Stimulated activated CD8-positive, alpha-beta memory T cell treated with anti-CD3 and anti-CD28 coated beads, Interleukin-4, amount 100 ng/mL, for 24 hours (primary cell): ENCODE measurements around the gene C2orf76.
"Not testable (repeated sequence)": the region's sequence is repeated elsewhere in the genome, so short reads cannot be mapped to it uniquely, and the experiment has no call there.

ENCODE experiments used
- DNase-seq: peaks from one replicate; pipeline ENCODE4 v3.0.0-alpha.2; 2020; ENCODE audit warnings: low read depth

The C2orf76 gene

GRCh38 chr2:119366649-119367471, at the start of gene C2orf76, which contains the start of gene DBI:
TSS of gene C2orf76 (minus strand) at chr2:119366834. CDS start at chr2:119339959, 26,875 bp downstream.
TSS of gene DBI (plus strand) at chr2:119366977. CDS start at chr2:119367052, 75 bp downstream.
- DNase-seq = peak; percentile 88

GRCh38 chr2:119415630-119416029, 49.0 kb upstream of the C2orf76 start:
- DNase-seq = no peak

GRCh38 chr2:119414894-119415293, 48.3 kb upstream of the C2orf76 start:
- DNase-seq = no peak

GRCh38 chr2:119409506-119409905, 42.9 kb upstream of the C2orf76 start:
- DNase-seq = no peak

- DNase-seq = no peak
Measured at GRCh38 chr2:119408221-119408619, 41.6 kb upstream of the C2orf76 start.

GRCh38 chr2:119407430-119408220, 41.0 kb upstream of the C2orf76 start:
- DNase-seq = no peak

GRCh38 chr2:119405151-119405550, 38.5 kb upstream of the C2orf76 start:
- DNase-seq = no peak

- not testable (repeated sequence) for DNase-seq
Measured at GRCh38 chr2:119403618-119404017, 37.0 kb upstream of the C2orf76 start.

GRCh38 chr2:119402645-119403560, 36.3 kb upstream of the C2orf76 start:
- no peak for DNase-seq

GRCh38 chr2:119402106-119402505, 35.5 kb upstream of the C2orf76 start:
- DNase-seq = no peak

- DNase-seq = no peak
Measured at GRCh38 chr2:119397196-119397595, 30.6 kb upstream of the C2orf76 start.

GRCh38 chr2:119393971-119394748, 27.5 kb upstream of the C2orf76 start:
- no peak for DNase-seq

- DNase-seq = no peak
Measured at GRCh38 chr2:119389615-119390306, 23.1 kb upstream of the C2orf76 start.

- no peak for DNase-seq
Measured at GRCh38 chr2:119387381-119388129, 20.9 kb upstream of the C2orf76 start.

GRCh38 chr2:119385466-119385865, 18.8 kb upstream of the C2orf76 start:
- DNase-seq = no peak

GRCh38 chr2:119384971-119385370, 18.3 kb upstream of the C2orf76 start:
- DNase-seq = no peak

GRCh38 chr2:119383410-119384140, 16.9 kb upstream of the C2orf76 start:
- no peak for DNase-seq

- DNase-seq = no peak
Measured at GRCh38 chr2:119378566-119378965, 11.9 kb upstream of the C2orf76 start.

GRCh38 chr2:119377993-119378345, 11.3 kb upstream of the C2orf76 start:
- no peak for DNase-seq
